GM19468 (cell line): Measurements from ENCODE around the gene SGCB.

Experiments used
- ATAC-seq: cut with Tn5 transposase; IDR thresholded peaks from one replicate; pipeline ENCODE4 v1.9.1; 2021; ENCODE audit warnings: mild to moderate bottlenecking, moderate library complexity, moderate number of reproducible peaks; ENCODE audit not compliant: unreplicated experiment; ENCODE audit errors: extremely low read depth

The SGCB gene

GRCh38 chr4:52028970-52029369 is 9.1 kb downstream of the SGCB start:
- ATAC-seq = no peak

DNA sequence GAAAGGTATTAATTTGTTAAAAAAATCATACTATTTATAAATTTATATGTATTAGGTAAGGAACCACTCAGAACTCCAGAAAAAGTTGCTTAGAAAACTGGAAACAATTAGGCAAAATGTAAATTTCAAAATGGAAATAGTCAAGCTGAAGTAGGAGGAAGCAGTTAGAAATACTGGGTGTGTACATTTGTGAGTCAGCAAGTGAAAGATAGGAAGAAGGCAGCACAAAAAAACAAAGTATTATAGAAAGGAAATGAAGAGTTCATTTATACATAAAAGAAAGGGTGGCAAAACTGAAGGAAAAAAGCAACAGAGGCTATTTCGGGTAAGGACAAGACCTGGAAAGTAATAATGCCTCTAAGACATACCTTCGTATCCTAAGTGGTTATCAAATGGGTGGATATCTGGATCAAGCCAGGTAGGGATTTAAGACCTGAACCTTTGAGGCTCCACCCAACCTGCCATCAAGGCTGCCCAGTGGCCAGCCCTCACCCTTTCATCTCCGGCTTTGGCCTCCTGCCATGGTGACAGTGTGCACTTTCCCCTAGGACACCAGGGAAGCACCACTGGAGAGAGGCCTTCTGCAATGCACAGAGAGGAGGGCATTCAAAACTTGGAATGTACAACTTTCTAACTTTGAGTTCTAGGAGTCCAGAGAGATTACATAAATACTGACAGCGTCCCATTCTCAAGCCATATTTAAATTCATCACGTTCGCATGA is 18.0 kb downstream of the SGCB start, which contains the start of gene LRRC66:
Gene LRRC66, minus strand, starts transcription at position 428 of the 722 bp plus-strand sequence. CDS start 2,750 bp downstream, outside the sequence.
- no peak for ATAC-seq

DNA sequence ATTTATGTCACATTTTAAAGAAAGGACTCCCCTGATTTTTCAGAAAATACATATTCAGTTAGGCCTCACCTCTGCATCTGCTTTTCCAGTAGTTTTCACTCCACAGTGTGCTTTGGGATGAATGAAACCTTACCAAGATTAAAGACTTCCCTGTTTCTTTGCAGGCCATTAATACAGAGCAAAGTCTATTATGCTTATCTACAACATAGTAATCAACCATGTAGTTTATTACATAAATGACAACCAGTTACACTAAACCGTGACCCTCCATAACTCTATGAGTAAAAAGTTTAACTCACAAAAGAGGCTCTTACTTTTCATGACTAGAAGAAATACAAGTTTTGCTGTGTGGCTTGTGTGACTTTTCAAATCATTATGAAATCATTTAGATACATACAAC is 20.3 kb downstream of the SGCB start:
- ATAC-seq = no peak

DNA sequence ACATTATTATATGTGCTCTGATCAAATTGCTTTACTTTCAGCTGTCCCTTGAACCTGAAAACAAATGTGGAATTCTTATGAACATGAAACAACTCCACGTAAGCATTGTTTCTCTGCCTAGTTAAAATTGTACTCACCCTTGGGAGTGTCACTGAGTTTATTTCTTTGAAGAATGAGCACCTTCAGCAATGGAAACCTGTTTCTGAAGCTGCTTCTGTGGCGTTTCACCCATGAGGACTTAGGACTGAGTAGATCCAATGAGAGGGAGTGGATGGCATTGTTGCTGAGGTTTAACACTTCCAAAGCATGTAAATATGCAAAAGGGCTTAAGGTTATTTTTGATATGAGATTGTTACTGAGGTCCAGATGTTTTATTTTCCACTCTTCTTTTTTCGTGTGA is 21.1 kb downstream of the SGCB start:
- ATAC-seq = no peak

- no peak for ATAC-seq
Measured at GRCh38 chr4:52015366-52015765, 22.7 kb downstream of the SGCB start.

DNA sequence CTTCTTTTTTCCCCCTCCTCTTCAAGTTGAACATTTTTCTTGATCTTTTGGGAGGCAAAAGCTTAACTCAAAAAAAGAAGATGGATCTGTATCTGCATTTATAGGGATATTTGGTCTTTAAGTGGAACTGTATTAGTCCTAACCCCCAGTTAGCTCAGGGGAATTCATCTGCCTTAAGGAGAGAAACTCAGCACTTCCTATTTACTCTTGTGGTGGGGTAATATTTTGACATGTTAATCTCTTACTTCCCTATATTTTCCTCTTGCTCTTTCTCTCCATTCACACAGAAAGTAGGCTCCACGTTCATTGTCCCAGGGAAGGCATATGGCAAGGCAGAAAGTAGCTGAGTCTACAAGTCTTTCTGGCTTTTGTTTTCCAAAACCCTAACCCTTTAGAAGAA is 23.2 kb downstream of the SGCB start:
- ATAC-seq = no peak

- no peak for ATAC-seq
Measured at GRCh38 chr4:52012651-52013050, 25.4 kb downstream of the SGCB start.

DNA sequence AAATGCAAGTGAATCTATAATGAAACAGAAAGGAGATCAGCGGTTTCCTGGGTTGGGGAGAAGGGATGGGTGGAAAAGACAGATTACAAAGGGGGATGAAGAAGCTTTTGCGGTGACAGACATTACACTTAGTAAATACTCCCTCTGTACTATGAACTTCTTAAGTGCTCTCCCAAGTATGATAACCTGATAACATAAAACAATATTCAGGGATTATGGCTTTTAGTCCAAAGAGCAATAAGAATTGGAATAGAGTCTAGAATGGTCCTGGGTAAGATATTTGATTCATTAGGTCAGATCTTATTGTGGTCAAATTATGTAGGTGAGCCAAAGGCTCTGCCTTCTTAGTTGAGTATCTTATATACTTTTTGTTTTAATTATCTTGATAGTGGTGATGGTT is 27.1 kb downstream of the SGCB start:
- ATAC-seq = no peak

GRCh38 chr4:52006887-52007286 is 31.2 kb downstream of the SGCB start:
- ATAC-seq = no peak

DNA sequence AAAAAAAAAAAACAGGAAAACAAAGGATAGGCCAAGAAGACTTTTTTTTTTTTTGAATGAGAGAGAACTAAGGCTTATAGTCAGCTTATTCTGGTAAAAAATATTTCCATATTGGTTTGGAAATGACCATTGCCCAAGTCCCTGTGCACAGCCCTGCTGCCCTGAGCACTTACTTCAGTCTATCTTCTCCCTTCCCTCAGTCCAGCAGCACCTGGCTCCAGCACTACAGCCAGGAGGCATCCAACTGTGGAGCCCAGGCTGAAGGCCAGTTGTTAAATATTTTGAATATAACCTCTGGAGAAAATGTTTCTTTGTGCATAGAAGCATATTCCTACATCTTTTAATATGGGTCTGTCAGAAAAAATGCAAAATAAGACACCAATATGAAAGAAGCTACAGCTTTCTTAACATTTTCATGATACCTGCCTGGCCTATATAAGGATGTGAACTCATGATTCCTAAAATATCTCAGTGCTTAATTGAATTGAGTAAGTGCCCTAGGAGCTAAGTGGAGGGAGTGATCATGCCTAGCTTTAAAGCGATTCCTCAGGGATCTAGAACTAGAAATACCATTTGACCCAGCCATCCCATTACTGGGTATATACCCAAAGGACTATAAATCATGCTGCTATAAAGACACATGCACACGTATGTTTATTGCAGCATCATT is 32.4 kb downstream of the SGCB start:
- no peak for ATAC-seq

GRCh38 chr4:52004414-52004813 is 33.7 kb downstream of the SGCB start:
- no peak for ATAC-seq

GRCh38 chr4:52001616-52002015 is 36.5 kb downstream of the SGCB start:
- no peak for ATAC-seq

DNA sequence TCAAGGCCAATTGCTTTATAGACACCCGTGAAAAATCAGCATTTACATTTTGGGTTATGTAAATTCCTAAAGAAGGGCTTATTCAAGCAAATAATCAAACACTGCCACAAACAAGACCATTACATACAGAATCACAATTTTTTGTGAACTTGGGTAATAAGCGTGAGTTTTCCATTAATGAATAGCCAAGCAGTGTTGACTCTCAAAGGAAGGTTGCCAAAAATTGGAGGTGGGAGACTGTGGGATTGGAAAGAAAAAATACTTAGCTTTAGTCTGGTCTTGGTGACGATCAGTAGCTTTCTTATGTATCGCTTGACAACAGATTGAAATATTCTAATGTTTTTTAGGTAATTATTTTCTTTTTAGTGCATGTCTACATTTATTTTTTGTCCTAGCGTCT is 38.8 kb downstream of the SGCB start:
- ATAC-seq = no peak

DNA sequence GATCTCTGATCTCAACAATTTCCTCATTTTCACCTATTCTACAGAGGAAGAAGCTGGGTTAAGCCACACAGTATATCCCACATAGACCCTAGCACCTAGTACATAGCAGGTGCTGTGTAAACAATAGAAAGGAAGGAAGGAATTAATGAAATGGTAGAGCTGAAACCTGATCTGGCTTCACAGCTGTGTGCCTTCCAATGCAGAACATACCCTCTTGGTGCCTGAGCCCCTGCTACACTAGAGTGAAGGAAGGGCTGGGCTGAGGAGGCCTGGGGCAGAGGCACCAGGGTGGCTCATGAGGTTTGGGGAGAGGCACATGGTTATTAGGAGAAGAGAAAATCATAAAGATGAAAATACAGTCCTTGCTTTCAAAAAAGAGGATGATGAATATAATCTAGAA is 39.3 kb downstream of the SGCB start:
- no peak for ATAC-seq

- no peak for ATAC-seq
Measured at GRCh38 chr4:51997647-51998046, 40.5 kb downstream of the SGCB start.

DNA sequence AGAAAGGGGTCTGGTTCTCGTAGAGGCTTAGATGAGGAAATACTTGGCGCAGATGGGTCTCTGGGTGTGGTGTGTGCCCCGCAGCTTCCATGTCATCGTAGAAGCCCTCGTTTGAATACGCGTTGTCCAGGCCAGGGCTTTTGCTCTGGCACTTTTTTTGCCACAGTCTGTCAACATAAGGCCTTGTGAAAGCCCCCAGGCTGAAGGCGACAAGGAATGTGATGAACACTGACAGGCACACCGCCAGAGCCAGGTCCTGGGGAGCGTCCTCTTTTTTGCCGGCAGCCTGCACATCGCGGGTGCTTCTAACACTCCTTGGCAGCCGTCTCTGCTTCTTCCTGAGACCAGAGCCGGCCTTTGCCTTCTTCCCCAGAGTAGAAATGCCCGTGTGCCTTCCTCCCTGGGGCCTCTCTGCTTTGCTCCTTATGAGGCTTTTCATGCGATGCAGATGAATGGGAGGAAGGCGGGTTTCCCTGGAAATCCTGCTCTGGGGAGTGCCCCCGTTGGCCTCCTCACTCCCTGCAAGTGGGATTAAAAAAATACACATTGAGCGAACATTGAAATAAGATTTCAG is 42.4 kb downstream of the SGCB start:
- no peak for ATAC-seq
